GM23338 (cell line): Measurements from ENCODE around the gene VPS8. TPM values are rescaled to one million over a fixed set of nuclear protein-coding genes. Genes with fewer than 3 reads are reported as not detected.

Experiments
- ATAC-seq: fragments of 200-7000 bp; cut with Tn5 transposase; 3 replicates; pipeline ENCODE4 v1.9.1; 2020
- DNase-seq: peaks from one replicate; pipeline ENCODE4 v3.0.0-alpha.2; 2015; ENCODE audit warnings: low spot score
- H2AFZ ChIP-seq: fragments of 200-600 bp; sonication (generic); 2 replicates; pipeline ENCODE4 v1.8.0; 2016; ENCODE audit warnings: antibody characterized with exemption, mild to moderate bottlenecking, moderate library complexity
- H3F3A ChIP-seq: fragments of 200-600 bp; sonication (generic); replicated peaks from 2 replicates; pipeline ENCODE4 v1.8.0; 2017; ENCODE audit warnings: antibody characterized with exemption, mixed run types, low read depth
- H3K27ac ChIP-seq: fragments of 200-600 bp; sonication (generic); 2 replicates; pipeline ENCODE4 v1.6.1; 2016; ENCODE audit warnings: low read depth
- H3K27me3 ChIP-seq: fragments of 200-600 bp; sonication (generic); 2 replicates; pipeline ENCODE4 v1.8.0; 2016; ENCODE audit warnings: mild to moderate bottlenecking, mixed run types, moderate library complexity; ENCODE audit not compliant: insufficient read depth
- H3K36me3 ChIP-seq: fragments of 200-600 bp; sonication (generic); 2 replicates; pipeline ENCODE4 v1.8.0; 2016; ENCODE audit warnings: mild to moderate bottlenecking; ENCODE audit not compliant: insufficient read depth
- H3K4me1 ChIP-seq: fragments of 200-600 bp; sonication (generic); 2 replicates; pipeline ENCODE4 v1.8.0; 2016; ENCODE audit warnings: mild to moderate bottlenecking, moderate library complexity; ENCODE audit not compliant: insufficient read depth
- H3K4me2 ChIP-seq: fragments of 200-600 bp; sonication (generic); 2 replicates; pipeline ENCODE4 v1.7.1; 2017; ENCODE audit warnings: mixed run types
- H3K4me3 ChIP-seq: fragments of 200-600 bp; sonication (generic); 2 replicates; pipeline ENCODE4 v1.6.1; 2016; ENCODE audit warnings: mixed run types
- H3K79me2 ChIP-seq: fragments of 200-600 bp; sonication (generic); replicated peaks from 2 replicates; pipeline ENCODE4 v1.8.0; 2017; ENCODE audit warnings: mild to moderate bottlenecking; ENCODE audit not compliant: insufficient read depth
- H3K9me2 ChIP-seq: fragments of 200-600 bp; sonication (generic); 2 replicates; pipeline ENCODE4 v1.8.0; 2017; ENCODE audit not compliant: insufficient read depth
- H4K20me1 ChIP-seq: fragments of 200-600 bp; sonication (generic); replicated peaks from 2 replicates; pipeline ENCODE4 v1.8.0; 2017; ENCODE audit warnings: mild to moderate bottlenecking; ENCODE audit not compliant: insufficient read depth
- H3K27ac Mint-ChIP-seq: 2 replicates; pipeline ENCODE4 v1.8.0; 2020; ENCODE audit warnings: inconsistent platforms, mild to moderate bottlenecking, moderate library complexity, mixed read lengths
- H3K27me3 Mint-ChIP-seq: 3 replicates; pipeline ENCODE4 v1.8.0; 2022; ENCODE audit warnings: low read depth, mild to moderate bottlenecking, moderate library complexity, mixed read lengths, inconsistent platforms; ENCODE audit not compliant: insufficient read depth, poor library complexity
- H3K36me3 Mint-ChIP-seq: 3 replicates; pipeline ENCODE4 v1.8.0; 2021; ENCODE audit warnings: low read depth, mild to moderate bottlenecking, inconsistent platforms, moderate library complexity, mixed read lengths
- H3K4me1 Mint-ChIP-seq: 3 replicates; pipeline ENCODE4 v1.8.0; 2020; ENCODE audit warnings: mild to moderate bottlenecking, inconsistent platforms, mixed read lengths
- H3K4me3 Mint-ChIP-seq: 3 replicates; pipeline ENCODE4 v1.8.0; 2021; ENCODE audit warnings: moderate library complexity, mild to moderate bottlenecking, inconsistent platforms, mixed read lengths
- H3K9me3 Mint-ChIP-seq: 3 replicates; pipeline ENCODE4 v1.8.0; 2020; ENCODE audit warnings: moderate library complexity, mild to moderate bottlenecking, inconsistent platforms, mixed read lengths
- CREB1 ChIP-seq: fragments of 250-450 bp; sonication (Bioruptor Pico); IDR thresholded peaks from 2 replicates; pipeline ENCODE4 v1.5.0; 2020; ENCODE audit warnings: low read depth, mild to moderate bottlenecking, moderate library complexity
- EZH2 ChIP-seq: fragments of 200-600 bp; sonication (generic); IDR thresholded peaks from one replicate; pipeline ENCODE4 v1.8.0; 2017; ENCODE audit warnings: antibody characterized with exemption, mild to moderate bottlenecking, low read depth; ENCODE audit not compliant: unreplicated experiment
- EZH2phosphoT487 ChIP-seq: fragments of 200-600 bp; sonication (generic); IDR thresholded peaks from one replicate; pipeline ENCODE4 v1.8.1; 2018; ENCODE audit warnings: antibody characterized with exemption; ENCODE audit not compliant: unreplicated experiment
- JUNB ChIP-seq: IDR thresholded peaks from one replicate; pipeline ENCODE4 v1.6.1; 2016; ENCODE audit warnings: antibody characterized with exemption; ENCODE audit not compliant: unreplicated experiment
- NANOG ChIP-seq: IDR thresholded peaks from 2 replicates; pipeline ENCODE4 v1.6.1; 2016; ENCODE audit warnings: antibody characterized with exemption, borderline replicate concordance
- POLR2AphosphoS5 ChIP-seq: IDR thresholded peaks from 2 replicates; pipeline ENCODE4 v1.6.1; 2016; ENCODE audit warnings: antibody characterized with exemption, low read depth
- STAT1 ChIP-seq: IDR thresholded peaks from one replicate; pipeline ENCODE4 v1.6.1; 2016; ENCODE audit warnings: antibody characterized with exemption; ENCODE audit not compliant: unreplicated experiment
- ZNF114 ChIP-seq: fragments of 250-450 bp; sonication (Bioruptor Pico); IDR thresholded peaks from 2 replicates; pipeline ENCODE4 v1.5.0; 2020; ENCODE audit warnings: mild to moderate bottlenecking, moderate library complexity
- ZNF331 ChIP-seq: fragments of 250-450 bp; sonication (Bioruptor Pico); IDR thresholded peaks from 2 replicates; pipeline ENCODE4 v1.5.0; 2020; ENCODE audit warnings: low read depth, mild to moderate bottlenecking, moderate library complexity
- ZNF462 ChIP-seq: fragments of 250-450 bp; sonication (Bioruptor Pico); IDR thresholded peaks from 2 replicates; pipeline ENCODE4 v1.5.0; 2020; ENCODE audit warnings: mild to moderate bottlenecking, moderate library complexity
- polyA plus RNA-seq: library from polyadenylated mRNA; unstranded; fragments of >200 nt; fragmentation: Nextera tagmentation; extraction: Ambion mirVana; gene quantifications from 2 replicates; pipeline ENCODE4 v1.2.1, GENCODE V29; 2016
- total RNA-seq: library from RNA; depleted of rRNA; stranded (reverse); fragments of >200 nt; shearing (Covaris generic); gene quantifications from 2 replicates; pipeline ENCODE4 v1.2.3, GENCODE V29; 2014
- TF ChIP-seq, protein P1 (sequence below): IDR thresholded peaks from one replicate; pipeline ENCODE4 v1.6.1; 2018; ENCODE audit warnings: antibody characterized with exemption; ENCODE audit not compliant: unreplicated experiment
- TF ChIP-seq, protein P2 (sequence below), 2 experiments: fragments of 200-600 bp in 1 of 2; sonication (generic) in 1 of 2; conservative IDR thresholded peaks; 2 replicates each; pipeline versions ENCODE4 v1.5.1 to v1.6.1; 2016 to 2017; ENCODE audit warnings: antibody characterized with exemption in 2 of 2, low read depth in 2 of 2, mild to moderate bottlenecking in 2 of 2, moderate library complexity in 1 of 2
- TF ChIP-seq, protein P3 (sequence below): IDR thresholded peaks from 2 replicates; pipeline ENCODE4 v1.6.1; 2016; ENCODE audit warnings: antibody characterized with exemption

Gene VPS8
- total and polyA plus RNA-seq, 2 experiments from 2014 or later, result 17.3 to 45.5 TPM

GRCh38 chr3:184773283-184774186 lies 38.4 kb upstream of the VPS8 start:
- Histone ChIP-seq H3K4me3 (no peak overlapping the region), H3K27me3 (no peaks in the 10 kb centered on the region), H3F3A (peaks cover 3% of the 10 kb centered on the region; the same call in 1 of the 2 replicates), H3K9me2 (no peaks in the 10 kb centered on the region), H2AFZ (peak overlapping the region; percentile 91), H3K79me2 (no peaks in the 10 kb centered on the region), H3K4me1 (peaks cover 13% of the 10 kb centered on the region), H3K27ac (no peak overlapping the region), H3K4me2 (no peak overlapping the region), H3K36me3 (no peaks in the 10 kb centered on the region), H4K20me1 (no peaks in the 10 kb centered on the region)
- no peak overlapping the region for H3K4me3 Mint-ChIP-seq
- TF ChIP-seq EZH2 (no peak), JUNB (no peak), NANOG (no peak), STAT1 (no peak), ZNF462 (no peak), EZH2phosphoT487 (no peak), CREB1 (CRISPR knock-in tag) (no peak), POLR2AphosphoS5 (no peak), ZNF114 (CRISPR knock-in tag) (no peak), ZNF331 (CRISPR knock-in tag) (no peak)
- TF ChIP-seq, protein P1, sequence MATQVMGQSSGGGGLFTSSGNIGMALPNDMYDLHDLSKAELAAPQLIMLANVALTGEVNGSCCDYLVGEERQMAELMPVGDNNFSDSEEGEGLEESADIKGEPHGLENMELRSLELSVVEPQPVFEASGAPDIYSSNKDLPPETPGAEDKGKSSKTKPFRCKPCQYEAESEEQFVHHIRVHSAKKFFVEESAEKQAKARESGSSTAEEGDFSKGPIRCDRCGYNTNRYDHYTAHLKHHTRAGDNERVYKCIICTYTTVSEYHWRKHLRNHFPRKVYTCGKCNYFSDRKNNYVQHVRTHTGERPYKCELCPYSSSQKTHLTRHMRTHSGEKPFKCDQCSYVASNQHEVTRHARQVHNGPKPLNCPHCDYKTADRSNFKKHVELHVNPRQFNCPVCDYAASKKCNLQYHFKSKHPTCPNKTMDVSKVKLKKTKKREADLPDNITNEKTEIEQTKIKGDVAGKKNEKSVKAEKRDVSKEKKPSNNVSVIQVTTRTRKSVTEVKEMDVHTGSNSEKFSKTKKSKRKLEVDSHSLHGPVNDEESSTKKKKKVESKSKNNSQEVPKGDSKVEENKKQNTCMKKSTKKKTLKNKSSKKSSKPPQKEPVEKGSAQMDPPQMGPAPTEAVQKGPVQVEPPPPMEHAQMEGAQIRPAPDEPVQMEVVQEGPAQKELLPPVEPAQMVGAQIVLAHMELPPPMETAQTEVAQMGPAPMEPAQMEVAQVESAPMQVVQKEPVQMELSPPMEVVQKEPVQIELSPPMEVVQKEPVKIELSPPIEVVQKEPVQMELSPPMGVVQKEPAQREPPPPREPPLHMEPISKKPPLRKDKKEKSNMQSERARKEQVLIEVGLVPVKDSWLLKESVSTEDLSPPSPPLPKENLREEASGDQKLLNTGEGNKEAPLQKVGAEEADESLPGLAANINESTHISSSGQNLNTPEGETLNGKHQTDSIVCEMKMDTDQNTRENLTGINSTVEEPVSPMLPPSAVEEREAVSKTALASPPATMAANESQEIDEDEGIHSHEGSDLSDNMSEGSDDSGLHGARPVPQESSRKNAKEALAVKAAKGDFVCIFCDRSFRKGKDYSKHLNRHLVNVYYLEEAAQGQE, result no peak
- TF ChIP-seq, protein P2, sequence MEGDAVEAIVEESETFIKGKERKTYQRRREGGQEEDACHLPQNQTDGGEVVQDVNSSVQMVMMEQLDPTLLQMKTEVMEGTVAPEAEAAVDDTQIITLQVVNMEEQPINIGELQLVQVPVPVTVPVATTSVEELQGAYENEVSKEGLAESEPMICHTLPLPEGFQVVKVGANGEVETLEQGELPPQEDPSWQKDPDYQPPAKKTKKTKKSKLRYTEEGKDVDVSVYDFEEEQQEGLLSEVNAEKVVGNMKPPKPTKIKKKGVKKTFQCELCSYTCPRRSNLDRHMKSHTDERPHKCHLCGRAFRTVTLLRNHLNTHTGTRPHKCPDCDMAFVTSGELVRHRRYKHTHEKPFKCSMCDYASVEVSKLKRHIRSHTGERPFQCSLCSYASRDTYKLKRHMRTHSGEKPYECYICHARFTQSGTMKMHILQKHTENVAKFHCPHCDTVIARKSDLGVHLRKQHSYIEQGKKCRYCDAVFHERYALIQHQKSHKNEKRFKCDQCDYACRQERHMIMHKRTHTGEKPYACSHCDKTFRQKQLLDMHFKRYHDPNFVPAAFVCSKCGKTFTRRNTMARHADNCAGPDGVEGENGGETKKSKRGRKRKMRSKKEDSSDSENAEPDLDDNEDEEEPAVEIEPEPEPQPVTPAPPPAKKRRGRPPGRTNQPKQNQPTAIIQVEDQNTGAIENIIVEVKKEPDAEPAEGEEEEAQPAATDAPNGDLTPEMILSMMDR (conservative IDR thresholded peaks at IDR 0.05; ENCODE audit: low read depth in 2 of 2), result no peak
- TF ChIP-seq, protein P3, sequence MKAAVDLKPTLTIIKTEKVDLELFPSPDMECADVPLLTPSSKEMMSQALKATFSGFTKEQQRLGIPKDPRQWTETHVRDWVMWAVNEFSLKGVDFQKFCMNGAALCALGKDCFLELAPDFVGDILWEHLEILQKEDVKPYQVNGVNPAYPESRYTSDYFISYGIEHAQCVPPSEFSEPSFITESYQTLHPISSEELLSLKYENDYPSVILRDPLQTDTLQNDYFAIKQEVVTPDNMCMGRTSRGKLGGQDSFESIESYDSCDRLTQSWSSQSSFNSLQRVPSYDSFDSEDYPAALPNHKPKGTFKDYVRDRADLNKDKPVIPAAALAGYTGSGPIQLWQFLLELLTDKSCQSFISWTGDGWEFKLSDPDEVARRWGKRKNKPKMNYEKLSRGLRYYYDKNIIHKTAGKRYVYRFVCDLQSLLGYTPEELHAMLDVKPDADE, result no peak
- no peak overlapping the region for H3K27ac Mint-ChIP-seq
- no peaks in the 10 kb centered on the region for H3K9me3 Mint-ChIP-seq
- DNase-seq (peak; percentile 52), ATAC-seq (peak; percentile 40)
- peaks cover 17% of the 10 kb centered on the region for H3K27me3 Mint-ChIP-seq
- H3K36me3 Mint-ChIP-seq, result no peaks in the 10 kb centered on the region
- H3K4me1 Mint-ChIP-seq, result peaks cover 32% of the 10 kb centered on the region
